K562 (cell line): Measurements from ENCODE around the gene NDUFV2. TPM values are rescaled to one million over a fixed set of nuclear protein-coding genes. Genes with fewer than 3 reads are reported as not detected.
A peak's percentile ranks its signal among the peaks of the same experiment; 100 is the strongest.

Experiments
- E2F8 ChIP-seq: fragments of 450-650 bp; IDR thresholded peaks from 2 replicates; pipeline ENCODE4 v1.7.1; 2018; ENCODE audit warnings: mild to moderate bottlenecking, low read depth; ENCODE audit not compliant: partially characterized antibody
- ELF4 ChIP-seq: fragments of 450-650 bp; formaldehyde crosslinking; IDR thresholded peaks from 2 replicates; pipeline ENCODE4 v1.4.0; 2022; ENCODE audit warnings: missing genetic modification characterization
- EP300 ChIP-seq: IDR thresholded peaks from 2 replicates; pipeline ENCODE4 v1.6.1; 2012; ENCODE audit warnings: low read length, improper control_type of control experiment
- GABPA ChIP-seq: fragments of 200-800 bp; sonication (Bioruptor generic); conservative IDR thresholded peaks from 2 replicates; pipeline ENCODE4 v1.6.1; 2016; ENCODE audit warnings: low read depth, missing genetic modification characterization, missing compliant biosample characterization
- GTF2E2 ChIP-seq: fragments of 200-800 bp; sonication (Bioruptor generic); IDR thresholded peaks from 2 replicates; pipeline ENCODE4 v1.6.1; 2016; ENCODE audit warnings: missing genetic modification characterization, missing compliant biosample characterization
- HMG20B ChIP-seq: fragments of 250-450 bp; sonication (Bioruptor Pico); IDR thresholded peaks from 2 replicates; pipeline ENCODE4 v1.5.0; 2021; ENCODE audit warnings: mild to moderate bottlenecking
- HNRNPK ChIP-seq: fragments of 200-400 bp; formaldehyde crosslinking; IDR thresholded peaks from one replicate; pipeline ENCODE4 v1.6.1; 2018; ENCODE audit warnings: mild to moderate bottlenecking, low read depth, low read length; ENCODE audit not compliant: poor library complexity, severe bottlenecking
- NFYB ChIP-seq: IDR thresholded peaks from 2 replicates; pipeline ENCODE4 v1.6.1; 2011; ENCODE audit warnings: mild to moderate bottlenecking, moderate library complexity; ENCODE audit not compliant: insufficient read length; ENCODE audit errors: extremely low read depth
- PHF20 ChIP-seq: fragments of 450-650 bp; IDR thresholded peaks from 2 replicates; pipeline ENCODE4 v1.6.1; 2018; ENCODE audit not compliant: partially characterized antibody
- SIN3A ChIP-seq, 2 experiments: fragments of 150-350 bp in 1 of 2; IDR thresholded peaks; 2 replicates each; pipeline ENCODE4 v1.6.1; 2011 to 2016; ENCODE audit warnings: borderline replicate concordance in 2 of 2, low read depth in 2 of 2, low read length in 2 of 2, mild to moderate bottlenecking in 2 of 2, moderate library complexity in 2 of 2; ENCODE audit not compliant: control insufficient read depth in 1 of 2
- TEAD4 ChIP-seq, 2 experiments: sonication (generic) in 1 of 2; formaldehyde crosslinking in 1 of 2; IDR thresholded peaks; 2 replicates each; pipeline versions ENCODE4 v1.6.1 to v1.8.0; 2012 to 2022; ENCODE audit warnings: borderline replicate concordance in 1 of 2, inconsistent platforms in 1 of 2, low read length in 1 of 2, mild to moderate bottlenecking in 1 of 2, missing genetic modification reagents in 1 of 2
- XRCC4 ChIP-seq: IDR thresholded peaks from one replicate; pipeline ENCODE4 v1.6.1; 2011; ENCODE audit not compliant: insufficient read depth, insufficient read length; ENCODE audit errors: extremely low read depth
- ZNF644 ChIP-seq: fragments of 200-800 bp; sonication (Bioruptor generic); IDR thresholded peaks from 2 replicates; pipeline ENCODE4 v1.6.1; 2016; ENCODE audit warnings: low read depth, missing genetic modification characterization, missing compliant biosample characterization
- polyA plus RNA-seq, 8 experiments: library from polyadenylated mRNA; depleted of rRNA in 4 of 8; stranded (reverse) in 5 of 8; unstranded in 3 of 8; fragments of >200 nt; fragmentation: Nextera tagmentation in 2 of 8; fragmentation: Illumina TruSeq in 1 of 8; extraction: Ambion mirVana in 2 of 8; extraction: Trizol in 1 of 8; gene quantifications; 2 replicates each; pipeline versions ENCODE4 v1.2.1 to v1.2.3, GENCODE V29; 2011 to 2014; ENCODE audit warnings: inconsistent platforms in 1 of 8, missing spikeins in 1 of 8
- total RNA-seq, 7 experiments: library from RNA; depleted of rRNA in 6 of 7; stranded (reverse); fragments of >200 nt in 6 of 7; fragmentation: Illumina TruSeq in 2 of 7; extraction: Trizol in 2 of 7; gene quantifications; 2 replicates each; pipeline versions ENCODE4 v1.2.1 to v1.2.3, GENCODE V29; 2011 to 2021; ENCODE audit warnings: low replicate concordance in 1 of 7
- TF ChIP-seq, protein P1 (sequence below), 2 experiments: fragments of 450-650 bp in 1 of 2; sonication (generic) in 1 of 2; formaldehyde crosslinking in 1 of 2; IDR thresholded peaks; 2 replicates each; pipeline versions ENCODE4 v1.7.1 to v1.9.0; 2016 to 2022; ENCODE audit warnings: inconsistent platforms in 1 of 2, mild to moderate bottlenecking in 1 of 2, missing genetic modification reagents in 1 of 2

NDUFV2 gene
- total and polyA plus RNA-seq, 9 of the 15 experiments (the other 6 are each of a cell fraction or from before 2014, with no cell fraction given) = 213 to 550 (median 384) TPM

GRCh38 chr18:9101730-9102507, 580 bp upstream of the NDUFV2 start (continued):
- TF ChIP-seq E2F8 (peak; percentile 61), HMG20B (0 out of 2 replicates have a peak, but pooled peaks have one; percentile 75), ELF4 (0 out of 2 replicates have a peak, but pooled peaks have one; percentile 48), PHF20 (peak; percentile 31), SIN3A (IDR thresholded peaks at IDR 0.05; ENCODE audit: borderline replicate concordance in 2 of 2, control insufficient read depth in 1 of 2, low read depth in 2 of 2, low read length in 2 of 2) (peak in 1 of 2 experiments; percentile 35; a peak in 1 of 4 replicates), XRCC4 (no peak), TEAD4 (IDR thresholded peaks at IDR 0.05; ENCODE audit: low read length) (peak; percentile 3; the same call in 1 of the 2 replicates), TEAD4 (CRISPR knock-in tag; IDR thresholded peaks at IDR 0.05; ENCODE audit: borderline replicate concordance) (no peak), GABPA (peak; percentile 89), GTF2E2 (tag) (peak; percentile 12; the same call in 1 of the 2 replicates), HNRNPK (no peak), EP300 (peak; percentile 1; the same call in 1 of the 2 replicates), ZNF644 (tag) (peak; percentile 31), NFYB (no peak)
- TF ChIP-seq, protein P1, sequence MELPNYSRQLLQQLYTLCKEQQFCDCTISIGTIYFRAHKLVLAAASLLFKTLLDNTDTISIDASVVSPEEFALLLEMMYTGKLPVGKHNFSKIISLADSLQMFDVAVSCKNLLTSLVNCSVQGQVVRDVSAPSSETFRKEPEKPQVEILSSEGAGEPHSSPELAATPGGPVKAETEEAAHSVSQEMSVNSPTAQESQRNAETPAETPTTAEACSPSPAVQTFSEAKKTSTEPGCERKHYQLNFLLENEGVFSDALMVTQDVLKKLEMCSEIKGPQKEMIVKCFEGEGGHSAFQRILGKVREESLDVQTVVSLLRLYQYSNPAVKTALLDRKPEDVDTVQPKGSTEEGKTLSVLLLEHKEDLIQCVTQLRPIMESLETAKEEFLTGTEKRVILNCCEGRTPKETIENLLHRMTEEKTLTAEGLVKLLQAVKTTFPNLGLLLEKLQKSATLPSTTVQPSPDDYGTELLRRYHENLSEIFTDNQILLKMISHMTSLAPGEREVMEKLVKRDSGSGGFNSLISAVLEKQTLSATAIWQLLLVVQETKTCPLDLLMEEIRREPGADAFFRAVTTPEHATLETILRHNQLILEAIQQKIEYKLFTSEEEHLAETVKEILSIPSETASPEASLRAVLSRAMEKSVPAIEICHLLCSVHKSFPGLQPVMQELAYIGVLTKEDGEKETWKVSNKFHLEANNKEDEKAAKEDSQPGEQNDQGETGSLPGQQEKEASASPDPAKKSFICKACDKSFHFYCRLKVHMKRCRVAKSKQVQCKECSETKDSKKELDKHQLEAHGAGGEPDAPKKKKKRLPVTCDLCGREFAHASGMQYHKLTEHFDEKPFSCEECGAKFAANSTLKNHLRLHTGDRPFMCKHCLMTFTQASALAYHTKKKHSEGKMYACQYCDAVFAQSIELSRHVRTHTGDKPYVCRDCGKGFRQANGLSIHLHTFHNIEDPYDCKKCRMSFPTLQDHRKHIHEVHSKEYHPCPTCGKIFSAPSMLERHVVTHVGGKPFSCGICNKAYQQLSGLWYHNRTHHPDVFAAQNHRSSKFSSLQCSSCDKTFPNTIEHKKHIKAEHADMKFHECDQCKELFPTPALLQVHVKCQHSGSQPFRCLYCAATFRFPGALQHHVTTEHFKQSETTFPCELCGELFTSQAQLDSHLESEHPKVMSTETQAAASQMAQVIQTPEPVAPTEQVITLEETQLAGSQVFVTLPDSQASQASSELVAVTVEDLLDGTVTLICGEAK (IDR thresholded peaks at IDR 0.05) = peak; percentile 86
- TF ChIP-seq, protein P1 (CRISPR knock-in tag; IDR thresholded peaks at IDR 0.05) = no peak
